ENCODE measurements around the gene MTUS2.

GRCh38 chr13:29510651-29511084 lies 690.5 kb downstream of the MTUS2 start:
- TF ChIP-seq, protein P1, sequence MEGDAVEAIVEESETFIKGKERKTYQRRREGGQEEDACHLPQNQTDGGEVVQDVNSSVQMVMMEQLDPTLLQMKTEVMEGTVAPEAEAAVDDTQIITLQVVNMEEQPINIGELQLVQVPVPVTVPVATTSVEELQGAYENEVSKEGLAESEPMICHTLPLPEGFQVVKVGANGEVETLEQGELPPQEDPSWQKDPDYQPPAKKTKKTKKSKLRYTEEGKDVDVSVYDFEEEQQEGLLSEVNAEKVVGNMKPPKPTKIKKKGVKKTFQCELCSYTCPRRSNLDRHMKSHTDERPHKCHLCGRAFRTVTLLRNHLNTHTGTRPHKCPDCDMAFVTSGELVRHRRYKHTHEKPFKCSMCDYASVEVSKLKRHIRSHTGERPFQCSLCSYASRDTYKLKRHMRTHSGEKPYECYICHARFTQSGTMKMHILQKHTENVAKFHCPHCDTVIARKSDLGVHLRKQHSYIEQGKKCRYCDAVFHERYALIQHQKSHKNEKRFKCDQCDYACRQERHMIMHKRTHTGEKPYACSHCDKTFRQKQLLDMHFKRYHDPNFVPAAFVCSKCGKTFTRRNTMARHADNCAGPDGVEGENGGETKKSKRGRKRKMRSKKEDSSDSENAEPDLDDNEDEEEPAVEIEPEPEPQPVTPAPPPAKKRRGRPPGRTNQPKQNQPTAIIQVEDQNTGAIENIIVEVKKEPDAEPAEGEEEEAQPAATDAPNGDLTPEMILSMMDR (conservative IDR thresholded peaks at IDR 0.05; ENCODE audit: low read depth, low read length): no peak
- TF ChIP-seq EZH2phosphoT487 (IDR thresholded peaks at IDR 0.05; ENCODE audit: borderline replicate concordance, low read length): no peak
- TF ChIP-seq EZH2 (IDR thresholded peaks at IDR 0.05; ENCODE audit: low read length, unreplicated experiment): no peak
